GM20000 (cell line): ENCODE data around the gene PCNX3.

Experiments
- DNase-seq: peaks from one replicate; pipeline ENCODE4 v3.0.0; 2012; ENCODE audit warnings: low spot score
- CTCF ChIP-seq: IDR thresholded peaks from 2 replicates; pipeline ENCODE4 v1.5.1; 2012; ENCODE audit warnings: mild to moderate bottlenecking, control low read depth; ENCODE audit errors: extremely low read depth, missing control alignments

The PCNX3 gene

GRCh38 chr11:65619281-65619928 lies 3.8 kb downstream of the PCNX3 start:
- DNase-seq, result no peak
- no peak for TF ChIP-seq CTCF

GRCh38 chr11:65620666-65621065 lies 5.1 kb downstream of the PCNX3 start:
- TF ChIP-seq CTCF, result no peak

GRCh38 chr11:65621460-65621859 lies 5.9 kb downstream of the PCNX3 start:
- DNase-seq, result no peak
- no peak for TF ChIP-seq CTCF

More at GRCh38 chr11:65620666-65621065, 5.1 kb downstream of the PCNX3 start:
- no peak for DNase-seq

- TF ChIP-seq CTCF, result no peak
- no peak for DNase-seq
These were observed 6.4 kb downstream of the PCNX3 start for GRCh38 chr11:65622011-65622410.

- no peak for TF ChIP-seq CTCF
- no peak for DNase-seq
These were observed 7.6 kb downstream of the PCNX3 start for GRCh38 chr11:65623177-65623576.

GRCh38 chr11:65623852-65624616 lies 8.5 kb downstream of the PCNX3 start:
- no peak for DNase-seq
- TF ChIP-seq CTCF, result no peak

- no peak for DNase-seq
- TF ChIP-seq CTCF, result no peak
These were observed 9.5 kb downstream of the PCNX3 start for GRCh38 chr11:65624931-65625627.
